ENCODE data around the gene ZMYND19.

ZMYND19 gene

DNA sequence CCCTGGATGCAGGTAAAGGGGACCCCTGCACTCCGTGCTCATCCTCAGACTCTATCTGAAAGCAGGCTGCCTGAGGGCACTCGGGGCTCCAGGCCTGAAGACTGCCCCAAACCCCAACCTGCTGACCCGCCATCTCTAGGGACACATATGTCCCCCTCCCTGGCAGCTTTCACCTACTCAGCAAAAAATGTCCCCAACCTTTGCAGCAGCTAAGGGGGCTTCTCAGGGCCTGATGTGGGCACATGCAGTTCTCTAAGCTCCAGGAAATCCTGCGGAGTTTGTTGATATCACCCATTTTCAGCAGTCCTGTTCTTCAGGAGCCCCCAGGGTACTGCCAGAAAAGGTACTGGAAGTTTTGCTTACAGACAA, 9.4 kb downstream of the ZMYND19 start:
- DNase-seq (ENCODE audit: low read depth), result no peak
- H3K4me3 ChIP-seq (ENCODE audit: low read depth, low read length), result no peak overlapping the region
- TF ChIP-seq, protein P1, sequence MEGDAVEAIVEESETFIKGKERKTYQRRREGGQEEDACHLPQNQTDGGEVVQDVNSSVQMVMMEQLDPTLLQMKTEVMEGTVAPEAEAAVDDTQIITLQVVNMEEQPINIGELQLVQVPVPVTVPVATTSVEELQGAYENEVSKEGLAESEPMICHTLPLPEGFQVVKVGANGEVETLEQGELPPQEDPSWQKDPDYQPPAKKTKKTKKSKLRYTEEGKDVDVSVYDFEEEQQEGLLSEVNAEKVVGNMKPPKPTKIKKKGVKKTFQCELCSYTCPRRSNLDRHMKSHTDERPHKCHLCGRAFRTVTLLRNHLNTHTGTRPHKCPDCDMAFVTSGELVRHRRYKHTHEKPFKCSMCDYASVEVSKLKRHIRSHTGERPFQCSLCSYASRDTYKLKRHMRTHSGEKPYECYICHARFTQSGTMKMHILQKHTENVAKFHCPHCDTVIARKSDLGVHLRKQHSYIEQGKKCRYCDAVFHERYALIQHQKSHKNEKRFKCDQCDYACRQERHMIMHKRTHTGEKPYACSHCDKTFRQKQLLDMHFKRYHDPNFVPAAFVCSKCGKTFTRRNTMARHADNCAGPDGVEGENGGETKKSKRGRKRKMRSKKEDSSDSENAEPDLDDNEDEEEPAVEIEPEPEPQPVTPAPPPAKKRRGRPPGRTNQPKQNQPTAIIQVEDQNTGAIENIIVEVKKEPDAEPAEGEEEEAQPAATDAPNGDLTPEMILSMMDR (IDR thresholded peaks at IDR 0.05; ENCODE audit: low read depth, low read length, missing control alignments), result no peak

DNA sequence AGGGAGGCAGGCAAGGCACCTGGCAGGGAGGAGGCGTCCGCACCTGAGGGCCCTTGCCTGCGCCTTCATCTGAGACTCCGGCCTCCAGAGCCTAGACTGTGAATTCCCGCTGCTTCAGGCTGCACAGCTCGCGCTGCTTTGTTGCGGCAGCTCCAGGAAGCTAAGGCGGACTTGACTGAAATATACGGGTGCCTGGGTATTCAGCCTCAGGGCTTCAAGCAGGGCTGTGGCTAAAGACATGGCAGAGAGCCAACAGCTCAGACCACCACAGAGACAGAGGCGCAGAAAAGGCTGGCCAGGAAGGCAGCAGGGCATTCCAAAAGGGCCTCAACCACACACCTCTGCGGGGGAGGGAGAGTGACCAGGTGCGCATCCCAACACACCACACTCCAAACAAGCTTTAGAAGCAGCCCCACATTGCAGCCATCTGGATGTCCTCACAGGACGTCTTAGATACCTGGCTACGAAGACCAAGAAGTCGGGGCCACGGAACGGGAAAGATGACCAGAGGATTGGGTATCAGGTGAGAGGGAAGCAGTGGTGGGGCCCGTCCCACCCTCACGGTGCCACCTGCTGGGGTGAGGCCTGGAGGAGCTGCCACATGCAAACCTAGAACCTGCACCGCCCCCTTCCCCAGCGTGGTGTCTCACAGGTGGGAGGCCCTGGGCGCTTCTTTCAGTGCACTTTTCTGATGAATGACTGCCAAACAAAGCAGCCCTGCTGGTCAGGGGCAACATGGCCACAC, 9.9 kb downstream of the ZMYND19 start:
- TF ChIP-seq, protein P1 (IDR thresholded peaks at IDR 0.05; ENCODE audit: low read depth, low read length, missing control alignments), result no peak
- no peak for DNase-seq (ENCODE audit: low read depth)
- H3K4me3 ChIP-seq (ENCODE audit: low read depth, low read length), result no peak overlapping the region

DNA sequence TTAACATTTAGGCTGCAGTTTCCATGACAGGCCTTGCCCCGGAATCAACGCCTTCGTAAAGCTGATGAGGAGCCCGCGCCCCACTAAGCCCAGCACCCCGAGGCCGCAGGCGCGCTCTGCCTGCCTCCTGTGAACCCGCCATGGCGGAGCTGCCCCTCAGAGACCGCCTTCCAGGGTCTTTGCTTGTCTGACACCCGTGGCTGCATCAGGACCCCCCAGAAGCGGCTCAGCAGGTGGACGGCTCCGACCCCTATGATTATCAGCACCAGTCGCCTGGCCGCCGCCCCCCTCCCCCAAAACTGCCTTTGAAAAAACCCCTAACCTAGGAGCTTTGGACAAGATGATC, 11.1 kb downstream of the ZMYND19 start:
- peak overlapping the region; percentile 20; the same call in 1 of the 2 replicates for H3K4me3 ChIP-seq (ENCODE audit: low read depth, low read length)
- TF ChIP-seq, protein P1 (IDR thresholded peaks at IDR 0.05; ENCODE audit: low read depth, low read length, missing control alignments), result no peak
- no peak for DNase-seq (ENCODE audit: low read depth)

DNA sequence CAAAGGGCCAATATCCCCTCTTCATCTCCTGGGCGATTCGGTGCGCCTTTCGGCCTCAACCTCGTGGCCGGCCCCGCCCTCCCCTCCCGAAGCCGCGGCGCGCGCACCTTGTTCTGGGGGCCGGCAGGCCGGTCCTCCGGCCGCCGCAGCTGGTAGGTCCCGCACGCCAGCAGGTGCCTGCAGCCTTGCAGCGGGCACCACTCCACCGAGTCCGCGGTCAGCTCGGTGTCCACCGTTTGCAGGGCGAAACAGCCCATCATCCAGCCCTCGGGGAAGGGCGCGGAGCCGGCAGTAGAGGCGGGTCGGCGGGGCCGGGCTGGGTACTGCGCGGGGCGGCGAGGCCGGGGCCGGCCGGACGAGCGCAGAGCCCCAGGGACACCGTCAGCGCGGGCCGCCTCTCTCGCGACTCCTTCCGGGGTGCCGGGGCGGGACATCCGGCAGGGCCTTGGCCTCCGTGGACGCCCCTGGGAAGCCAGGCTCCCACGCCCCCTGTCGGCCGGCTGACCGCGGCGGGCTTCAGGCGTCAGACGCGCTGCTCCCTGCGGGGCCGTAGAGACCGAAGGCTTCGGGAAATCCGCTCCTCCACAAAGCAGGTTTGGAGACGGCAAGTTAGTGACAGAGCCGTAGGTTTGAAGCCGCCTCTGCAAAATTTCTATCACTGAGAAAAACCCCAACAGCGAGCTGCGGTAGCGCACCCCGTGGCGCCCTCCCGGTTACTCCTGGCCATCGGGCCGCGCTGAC, 11.6 kb downstream of the ZMYND19 start, which contains the start of gene DPH7:
Gene DPH7, minus strand, starts transcription at position 408 of the 741 bp plus-strand sequence. Its CDS starts 148 bp downstream, at position 260.
- DNase-seq (ENCODE audit: low read depth), result peak; percentile 57
- TF ChIP-seq, protein P1 (IDR thresholded peaks at IDR 0.05; ENCODE audit: low read depth, low read length, missing control alignments), result peak; percentile 90
- H3K4me3 ChIP-seq (ENCODE audit: low read depth, low read length), result peak within 1 kb of the TSS; percentile 93

DNA sequence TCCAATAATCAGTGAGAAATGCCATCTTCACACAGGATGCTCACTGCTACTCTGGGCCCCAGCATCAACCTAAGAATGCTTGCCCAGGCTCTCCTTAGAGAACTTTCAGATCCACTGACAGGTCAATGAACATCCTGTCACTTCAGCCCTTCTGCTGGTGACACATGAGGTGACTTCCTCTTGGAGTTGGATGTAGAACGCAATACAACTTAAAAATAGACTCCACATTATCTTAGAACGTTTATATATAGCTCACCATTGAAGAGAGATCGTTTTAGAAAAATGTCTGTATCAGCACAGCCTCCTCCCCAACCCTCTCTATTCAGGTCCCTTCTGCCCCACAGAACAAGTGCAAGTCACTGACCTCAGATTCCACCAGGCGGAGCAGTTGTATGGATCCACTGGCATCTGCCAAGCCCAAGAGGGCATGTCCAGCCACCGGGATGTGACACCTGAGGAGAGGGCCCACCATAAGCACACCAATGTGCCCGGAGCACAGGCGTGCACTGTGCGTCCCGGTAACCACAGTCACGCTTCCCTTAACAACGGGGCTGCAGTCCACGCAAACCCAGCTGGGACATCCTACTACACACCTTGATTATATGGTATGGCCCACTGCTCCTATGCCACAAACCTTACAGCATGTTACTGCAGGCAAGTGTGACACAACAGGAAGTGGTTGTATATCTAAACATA, 14.4 kb downstream of the ZMYND19 start:
- no peak for DNase-seq (ENCODE audit: low read depth)
- no peak overlapping the region for H3K4me3 ChIP-seq (ENCODE audit: low read depth, low read length)
- TF ChIP-seq, protein P1 (IDR thresholded peaks at IDR 0.05; ENCODE audit: low read depth, low read length, missing control alignments), result peak; percentile 10

DNA sequence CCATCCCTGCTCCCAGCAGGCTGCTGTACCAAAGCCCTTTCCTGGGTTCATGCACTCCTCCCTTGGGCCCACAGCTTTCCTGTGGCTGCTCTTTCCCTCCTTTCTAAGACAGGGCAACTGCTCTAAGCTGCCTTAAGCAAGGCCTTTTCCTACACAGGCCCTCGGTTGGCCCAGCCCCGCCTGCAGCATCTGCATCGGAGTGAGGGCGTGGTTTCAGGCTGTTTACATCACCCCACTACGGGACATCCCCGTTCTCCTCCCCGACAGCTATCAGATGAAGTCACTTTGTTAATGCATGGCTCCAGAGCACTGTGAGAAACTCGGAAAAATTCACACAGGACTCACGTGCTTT, 15.0 kb downstream of the ZMYND19 start:
- no peak for DNase-seq (ENCODE audit: low read depth)
- H3K4me3 ChIP-seq (ENCODE audit: low read depth, low read length), result no peak overlapping the region
- TF ChIP-seq, protein P1 (IDR thresholded peaks at IDR 0.05; ENCODE audit: low read depth, low read length, missing control alignments), result no peak

Data from GM12864 (cell line).